ENCODE measurements around the gene AIF1. TPM values are rescaled to one million over a fixed set of nuclear protein-coding genes. Genes with fewer than 3 reads are reported as not detected.
"Not testable (repeated sequence)": the region's sequence is repeated elsewhere in the genome, so short reads cannot be mapped to it uniquely, and the experiment has no call there.

The AIF1 gene
- total and polyA plus RNA-seq, 2 experiments from 2014 or later, result 13.3 to 33.7 TPM

DNA sequence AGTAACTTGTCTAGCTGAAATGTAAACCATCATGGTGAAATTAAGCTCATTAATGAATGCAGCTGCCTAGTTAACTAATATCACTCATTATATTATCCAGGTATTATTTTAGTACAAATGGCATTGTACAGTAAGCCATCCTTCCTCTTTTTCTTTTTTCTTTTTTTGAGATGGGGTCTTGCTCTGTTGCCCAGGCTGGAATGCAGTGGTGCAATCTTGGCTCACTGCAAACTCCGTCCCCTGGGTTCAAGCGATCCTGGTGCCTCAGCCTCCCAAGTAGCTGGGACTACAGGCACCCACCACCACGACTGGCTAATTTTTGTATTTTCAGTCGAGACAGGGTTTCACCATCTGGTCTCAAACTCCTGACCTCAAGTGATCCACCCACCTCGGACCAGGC lies 24.3 kb upstream of the AIF1 start:
- not testable (repeated sequence) for H2AFZ ChIP-seq; ATAC-seq; H4K20me1 ChIP-seq (replicated peaks; ENCODE audit: insufficient read depth); H3K4me3 ChIP-seq; H3K4me3 Mint-ChIP-seq; H3F3A ChIP-seq (replicated peaks; ENCODE audit: low read depth); H3K9me2 ChIP-seq (ENCODE audit: insufficient read depth); H3K4me2 ChIP-seq; H3K79me2 ChIP-seq (replicated peaks; ENCODE audit: insufficient read depth); H3K27me3 ChIP-seq (ENCODE audit: insufficient read depth); H3K36me3 Mint-ChIP-seq (ENCODE audit: low read depth); H3K27ac ChIP-seq (ENCODE audit: low read depth); H3K4me1 ChIP-seq (ENCODE audit: insufficient read depth); H3K27ac Mint-ChIP-seq; H3K4me1 Mint-ChIP-seq; H3K9me3 Mint-ChIP-seq; H3K36me3 ChIP-seq (ENCODE audit: insufficient read depth); DNase-seq (ENCODE audit: low spot score)
- H3K27me3 Mint-ChIP-seq (ENCODE audit: insufficient read depth, low read depth, poor library complexity), result peaks cover 13% of the 10 kb centered on the region

GRCh38 chr6:31592396-31592771 lies 22.6 kb upstream of the AIF1 start:
- H4K20me1 ChIP-seq (replicated peaks; ENCODE audit: insufficient read depth), result no peaks in the 10 kb centered on the region
- H3K4me3 Mint-ChIP-seq, result no peak overlapping the region
- H3K27ac ChIP-seq (ENCODE audit: low read depth), result no peak overlapping the region
- no peaks in the 10 kb centered on the region; the same call in 2 of the 3 replicates for H3K36me3 Mint-ChIP-seq (ENCODE audit: low read depth)
- no peaks in the 10 kb centered on the region for H3K27me3 ChIP-seq (ENCODE audit: insufficient read depth)
- no peak overlapping the region for H3K4me2 ChIP-seq
- H3F3A ChIP-seq (replicated peaks; ENCODE audit: low read depth), result no peaks in the 10 kb centered on the region
- H2AFZ ChIP-seq, result peak overlapping the region; percentile 63; the same call in 1 of the 2 replicates
- H3K27me3 Mint-ChIP-seq (ENCODE audit: insufficient read depth, low read depth, poor library complexity), result peaks cover 14% of the 10 kb centered on the region
- H3K9me3 Mint-ChIP-seq, result no peaks in the 10 kb centered on the region
- no peaks in the 10 kb centered on the region for H3K9me2 ChIP-seq (ENCODE audit: insufficient read depth)
- H3K4me1 ChIP-seq (ENCODE audit: insufficient read depth), result no peaks in the 10 kb centered on the region
- H3K4me3 ChIP-seq, result no peak overlapping the region
- no peaks in the 10 kb centered on the region for H3K36me3 ChIP-seq (ENCODE audit: insufficient read depth)
- ATAC-seq, result no peak
- peaks cover 3% of the 10 kb centered on the region; the same call in 1 of the 3 replicates for H3K4me1 Mint-ChIP-seq
- H3K27ac Mint-ChIP-seq, result no peak overlapping the region
- no peaks in the 10 kb centered on the region for H3K79me2 ChIP-seq (replicated peaks; ENCODE audit: insufficient read depth)
- no peak for DNase-seq (ENCODE audit: low spot score)
- TF ChIP-seq, protein P1, sequence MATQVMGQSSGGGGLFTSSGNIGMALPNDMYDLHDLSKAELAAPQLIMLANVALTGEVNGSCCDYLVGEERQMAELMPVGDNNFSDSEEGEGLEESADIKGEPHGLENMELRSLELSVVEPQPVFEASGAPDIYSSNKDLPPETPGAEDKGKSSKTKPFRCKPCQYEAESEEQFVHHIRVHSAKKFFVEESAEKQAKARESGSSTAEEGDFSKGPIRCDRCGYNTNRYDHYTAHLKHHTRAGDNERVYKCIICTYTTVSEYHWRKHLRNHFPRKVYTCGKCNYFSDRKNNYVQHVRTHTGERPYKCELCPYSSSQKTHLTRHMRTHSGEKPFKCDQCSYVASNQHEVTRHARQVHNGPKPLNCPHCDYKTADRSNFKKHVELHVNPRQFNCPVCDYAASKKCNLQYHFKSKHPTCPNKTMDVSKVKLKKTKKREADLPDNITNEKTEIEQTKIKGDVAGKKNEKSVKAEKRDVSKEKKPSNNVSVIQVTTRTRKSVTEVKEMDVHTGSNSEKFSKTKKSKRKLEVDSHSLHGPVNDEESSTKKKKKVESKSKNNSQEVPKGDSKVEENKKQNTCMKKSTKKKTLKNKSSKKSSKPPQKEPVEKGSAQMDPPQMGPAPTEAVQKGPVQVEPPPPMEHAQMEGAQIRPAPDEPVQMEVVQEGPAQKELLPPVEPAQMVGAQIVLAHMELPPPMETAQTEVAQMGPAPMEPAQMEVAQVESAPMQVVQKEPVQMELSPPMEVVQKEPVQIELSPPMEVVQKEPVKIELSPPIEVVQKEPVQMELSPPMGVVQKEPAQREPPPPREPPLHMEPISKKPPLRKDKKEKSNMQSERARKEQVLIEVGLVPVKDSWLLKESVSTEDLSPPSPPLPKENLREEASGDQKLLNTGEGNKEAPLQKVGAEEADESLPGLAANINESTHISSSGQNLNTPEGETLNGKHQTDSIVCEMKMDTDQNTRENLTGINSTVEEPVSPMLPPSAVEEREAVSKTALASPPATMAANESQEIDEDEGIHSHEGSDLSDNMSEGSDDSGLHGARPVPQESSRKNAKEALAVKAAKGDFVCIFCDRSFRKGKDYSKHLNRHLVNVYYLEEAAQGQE (IDR thresholded peaks at IDR 0.05; ENCODE audit: unreplicated experiment), result no peak
- TF ChIP-seq CREB1 (CRISPR knock-in tag; IDR thresholded peaks at IDR 0.05; ENCODE audit: low read depth) (no peak), EZH2phosphoT487 (IDR thresholded peaks at IDR 0.05; ENCODE audit: unreplicated experiment) (no peak), NANOG (IDR thresholded peaks at IDR 0.05; ENCODE audit: borderline replicate concordance) (no peak), EZH2 (IDR thresholded peaks at IDR 0.05; ENCODE audit: low read depth, unreplicated experiment) (no peak), ZNF331 (CRISPR knock-in tag; IDR thresholded peaks at IDR 0.05; ENCODE audit: low read depth) (no peak), STAT1 (IDR thresholded peaks at IDR 0.05; ENCODE audit: unreplicated experiment) (no peak), ETS1 (IDR thresholded peaks at IDR 0.05) (no peak), JUNB (IDR thresholded peaks at IDR 0.05; ENCODE audit: unreplicated experiment) (no peak), POLR2AphosphoS5 (IDR thresholded peaks at IDR 0.05; ENCODE audit: low read depth) (no peak), ZNF114 (CRISPR knock-in tag; IDR thresholded peaks at IDR 0.05) (no peak)
- TF ChIP-seq, protein P2, sequence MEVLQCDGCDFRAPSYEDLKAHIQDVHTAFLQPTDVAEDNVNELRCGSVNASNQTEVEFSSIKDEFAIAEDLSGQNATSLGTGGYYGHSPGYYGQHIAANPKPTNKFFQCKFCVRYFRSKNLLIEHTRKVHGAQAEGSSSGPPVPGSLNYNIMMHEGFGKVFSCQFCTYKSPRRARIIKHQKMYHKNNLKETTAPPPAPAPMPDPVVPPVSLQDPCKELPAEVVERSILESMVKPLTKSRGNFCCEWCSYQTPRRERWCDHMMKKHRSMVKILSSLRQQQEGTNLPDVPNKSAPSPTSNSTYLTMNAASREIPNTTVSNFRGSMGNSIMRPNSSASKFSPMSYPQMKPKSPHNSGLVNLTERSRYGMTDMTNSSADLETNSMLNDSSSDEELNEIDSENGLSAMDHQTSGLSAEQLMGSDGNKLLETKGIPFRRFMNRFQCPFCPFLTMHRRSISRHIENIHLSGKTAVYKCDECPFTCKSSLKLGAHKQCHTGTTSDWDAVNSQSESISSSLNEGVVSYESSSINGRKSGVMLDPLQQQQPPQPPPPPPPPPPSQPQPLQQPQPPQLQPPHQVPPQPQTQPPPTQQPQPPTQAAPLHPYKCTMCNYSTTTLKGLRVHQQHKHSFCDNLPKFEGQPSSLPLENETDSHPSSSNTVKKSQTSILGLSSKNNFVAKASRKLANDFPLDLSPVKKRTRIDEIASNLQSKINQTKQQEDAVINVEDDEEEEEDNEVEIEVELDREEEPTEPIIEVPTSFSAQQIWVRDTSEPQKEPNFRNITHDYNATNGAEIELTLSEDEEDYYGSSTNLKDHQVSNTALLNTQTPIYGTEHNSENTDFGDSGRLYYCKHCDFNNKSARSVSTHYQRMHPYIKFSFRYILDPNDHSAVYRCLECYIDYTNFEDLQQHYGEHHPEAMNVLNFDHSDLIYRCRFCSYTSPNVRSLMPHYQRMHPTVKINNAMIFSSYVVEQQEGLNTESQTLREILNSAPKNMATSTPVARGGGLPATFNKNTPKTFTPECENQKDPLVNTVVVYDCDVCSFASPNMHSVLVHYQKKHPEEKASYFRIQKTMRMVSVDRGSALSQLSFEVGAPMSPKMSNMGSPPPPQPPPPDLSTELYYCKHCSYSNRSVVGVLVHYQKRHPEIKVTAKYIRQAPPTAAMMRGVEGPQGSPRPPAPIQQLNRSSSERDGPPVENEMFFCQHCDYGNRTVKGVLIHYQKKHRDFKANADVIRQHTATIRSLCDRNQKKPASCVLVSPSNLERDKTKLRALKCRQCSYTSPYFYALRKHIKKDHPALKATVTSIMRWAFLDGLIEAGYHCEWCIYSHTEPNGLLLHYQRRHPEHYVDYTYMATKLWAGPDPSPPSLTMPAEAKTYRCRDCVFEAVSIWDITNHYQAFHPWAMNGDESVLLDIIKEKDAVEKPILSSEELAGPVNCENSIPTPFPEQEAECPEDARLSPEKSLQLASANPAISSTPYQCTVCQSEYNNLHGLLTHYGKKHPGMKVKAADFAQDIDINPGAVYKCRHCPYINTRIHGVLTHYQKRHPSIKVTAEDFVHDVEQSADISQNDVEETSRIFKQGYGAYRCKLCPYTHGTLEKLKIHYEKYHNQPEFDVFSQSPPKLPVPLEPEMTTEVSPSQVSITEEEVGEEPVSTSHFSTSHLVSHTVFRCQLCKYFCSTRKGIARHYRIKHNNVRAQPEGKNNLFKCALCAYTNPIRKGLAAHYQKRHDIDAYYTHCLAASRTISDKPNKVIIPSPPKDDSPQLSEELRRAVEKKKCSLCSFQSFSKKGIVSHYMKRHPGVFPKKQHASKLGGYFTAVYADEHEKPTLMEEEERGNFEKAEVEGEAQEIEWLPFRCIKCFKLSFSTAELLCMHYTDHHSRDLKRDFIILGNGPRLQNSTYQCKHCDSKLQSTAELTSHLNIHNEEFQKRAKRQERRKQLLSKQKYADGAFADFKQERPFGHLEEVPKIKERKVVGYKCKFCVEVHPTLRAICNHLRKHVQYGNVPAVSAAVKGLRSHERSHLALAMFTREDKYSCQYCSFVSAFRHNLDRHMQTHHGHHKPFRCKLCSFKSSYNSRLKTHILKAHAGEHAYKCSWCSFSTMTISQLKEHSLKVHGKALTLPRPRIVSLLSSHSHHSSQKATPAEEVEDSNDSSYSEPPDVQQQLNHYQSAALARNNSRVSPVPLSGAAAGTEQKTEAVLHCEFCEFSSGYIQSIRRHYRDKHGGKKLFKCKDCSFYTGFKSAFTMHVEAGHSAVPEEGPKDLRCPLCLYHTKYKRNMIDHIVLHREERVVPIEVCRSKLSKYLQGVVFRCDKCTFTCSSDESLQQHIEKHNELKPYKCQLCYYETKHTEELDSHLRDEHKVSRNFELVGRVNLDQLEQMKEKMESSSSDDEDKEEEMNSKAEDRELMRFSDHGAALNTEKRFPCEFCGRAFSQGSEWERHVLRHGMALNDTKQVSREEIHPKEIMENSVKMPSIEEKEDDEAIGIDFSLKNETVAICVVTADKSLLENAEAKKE (CRISPR knock-in tag; IDR thresholded peaks at IDR 0.05), result no peak
